Astrocyte of the spinal cord (primary cell): Measurements from ENCODE around the gene POLR2E.

Experiments used
- DNase-seq: peaks from one replicate; pipeline ENCODE4 v3.0.0; 2011; ENCODE audit warnings: low read depth, low spot score
- H3K4me3 ChIP-seq: 2 replicates; pipeline ENCODE4 v1.5.1; 2011; ENCODE audit warnings: low read depth, mild to moderate bottlenecking, low read length, moderate library complexity
- in situ Hi-C: cut with HindIII; loops from 2 replicates; pipeline ENCODE4 v1.10.0; 2017; ENCODE audit warnings: low sequenced_read_pairs
- TF ChIP-seq, protein P1 (sequence below): IDR thresholded peaks from 2 replicates; pipeline ENCODE4 v1.5.1; 2012; ENCODE audit warnings: low read depth, mild to moderate bottlenecking, low read length, inconsistent platforms

The POLR2E gene

DNA sequence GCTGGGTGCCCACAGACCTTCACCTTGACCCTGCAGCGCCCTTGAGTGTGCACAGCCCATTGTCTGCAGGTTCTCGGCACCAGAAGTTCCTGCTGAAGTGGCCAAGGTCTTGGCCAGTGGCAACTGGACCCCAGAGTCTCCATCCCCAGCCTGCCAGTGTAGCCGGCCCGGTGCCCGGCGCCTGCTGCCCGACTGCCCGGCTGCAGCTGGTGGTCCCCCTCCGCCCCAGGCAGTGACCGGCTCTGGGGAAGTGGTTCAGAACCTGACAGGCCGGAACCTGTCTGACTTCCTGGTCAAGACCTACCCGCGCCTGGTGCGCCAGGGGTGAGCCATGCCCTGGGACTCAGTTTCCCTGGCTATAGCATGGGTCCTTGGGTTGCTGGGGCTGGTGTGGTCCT, 40.1 kb downstream of the POLR2E start:
- TF ChIP-seq, protein P1, sequence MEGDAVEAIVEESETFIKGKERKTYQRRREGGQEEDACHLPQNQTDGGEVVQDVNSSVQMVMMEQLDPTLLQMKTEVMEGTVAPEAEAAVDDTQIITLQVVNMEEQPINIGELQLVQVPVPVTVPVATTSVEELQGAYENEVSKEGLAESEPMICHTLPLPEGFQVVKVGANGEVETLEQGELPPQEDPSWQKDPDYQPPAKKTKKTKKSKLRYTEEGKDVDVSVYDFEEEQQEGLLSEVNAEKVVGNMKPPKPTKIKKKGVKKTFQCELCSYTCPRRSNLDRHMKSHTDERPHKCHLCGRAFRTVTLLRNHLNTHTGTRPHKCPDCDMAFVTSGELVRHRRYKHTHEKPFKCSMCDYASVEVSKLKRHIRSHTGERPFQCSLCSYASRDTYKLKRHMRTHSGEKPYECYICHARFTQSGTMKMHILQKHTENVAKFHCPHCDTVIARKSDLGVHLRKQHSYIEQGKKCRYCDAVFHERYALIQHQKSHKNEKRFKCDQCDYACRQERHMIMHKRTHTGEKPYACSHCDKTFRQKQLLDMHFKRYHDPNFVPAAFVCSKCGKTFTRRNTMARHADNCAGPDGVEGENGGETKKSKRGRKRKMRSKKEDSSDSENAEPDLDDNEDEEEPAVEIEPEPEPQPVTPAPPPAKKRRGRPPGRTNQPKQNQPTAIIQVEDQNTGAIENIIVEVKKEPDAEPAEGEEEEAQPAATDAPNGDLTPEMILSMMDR = no peak
- DNase-seq = no peak
- no peak overlapping the region for H3K4me3 ChIP-seq
- in situ Hi-C loops = no loop called here

DNA sequence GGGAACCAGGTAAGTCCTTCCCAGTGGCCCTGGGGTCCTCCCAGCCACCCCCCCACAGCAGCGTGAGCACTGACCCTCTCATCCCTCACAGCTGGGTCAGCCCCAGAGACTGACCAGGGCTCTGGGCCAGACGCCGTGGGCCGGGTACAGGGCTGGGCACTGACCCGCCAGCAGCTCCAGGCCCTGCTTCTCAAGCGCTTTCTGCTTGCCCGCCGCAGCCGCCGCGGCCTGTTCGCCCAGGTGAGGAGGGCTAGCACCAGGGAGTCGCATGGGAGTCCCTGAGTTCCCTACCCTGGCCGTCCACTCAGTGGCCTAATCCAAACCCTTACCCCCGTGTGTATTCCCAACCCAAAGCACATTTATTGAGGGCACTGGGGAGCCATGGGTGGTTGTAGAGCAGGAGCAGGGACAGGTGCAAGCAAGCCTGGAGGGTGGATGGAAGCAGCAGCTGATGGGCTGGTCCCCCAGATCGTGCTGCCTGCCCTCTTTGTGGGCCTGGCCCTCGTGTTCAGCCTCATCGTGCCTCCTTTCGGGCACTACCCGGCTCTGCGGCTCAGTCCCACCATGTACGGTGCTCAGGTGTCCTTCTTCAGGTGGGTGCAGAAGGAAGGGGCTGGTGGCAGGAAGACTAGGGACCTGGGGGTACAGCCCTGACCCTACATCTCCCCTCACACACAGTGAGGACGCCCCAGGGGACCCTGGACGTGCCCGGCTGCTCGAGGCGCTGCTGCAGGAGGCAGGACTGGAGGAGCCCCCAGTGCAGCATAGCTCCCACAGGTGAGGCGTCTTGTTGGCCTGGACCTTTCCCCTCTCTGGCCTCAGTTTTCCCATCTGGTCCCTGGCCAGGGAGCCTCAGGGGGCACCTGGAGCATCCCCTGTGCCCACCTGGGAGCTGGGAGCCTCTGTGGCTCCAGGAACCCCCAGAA, 40.8 kb downstream of the POLR2E start:
- in situ Hi-C loops = no loop called here
- TF ChIP-seq, protein P1 = no peak
- no peak for DNase-seq
- no peak overlapping the region for H3K4me3 ChIP-seq

DNA sequence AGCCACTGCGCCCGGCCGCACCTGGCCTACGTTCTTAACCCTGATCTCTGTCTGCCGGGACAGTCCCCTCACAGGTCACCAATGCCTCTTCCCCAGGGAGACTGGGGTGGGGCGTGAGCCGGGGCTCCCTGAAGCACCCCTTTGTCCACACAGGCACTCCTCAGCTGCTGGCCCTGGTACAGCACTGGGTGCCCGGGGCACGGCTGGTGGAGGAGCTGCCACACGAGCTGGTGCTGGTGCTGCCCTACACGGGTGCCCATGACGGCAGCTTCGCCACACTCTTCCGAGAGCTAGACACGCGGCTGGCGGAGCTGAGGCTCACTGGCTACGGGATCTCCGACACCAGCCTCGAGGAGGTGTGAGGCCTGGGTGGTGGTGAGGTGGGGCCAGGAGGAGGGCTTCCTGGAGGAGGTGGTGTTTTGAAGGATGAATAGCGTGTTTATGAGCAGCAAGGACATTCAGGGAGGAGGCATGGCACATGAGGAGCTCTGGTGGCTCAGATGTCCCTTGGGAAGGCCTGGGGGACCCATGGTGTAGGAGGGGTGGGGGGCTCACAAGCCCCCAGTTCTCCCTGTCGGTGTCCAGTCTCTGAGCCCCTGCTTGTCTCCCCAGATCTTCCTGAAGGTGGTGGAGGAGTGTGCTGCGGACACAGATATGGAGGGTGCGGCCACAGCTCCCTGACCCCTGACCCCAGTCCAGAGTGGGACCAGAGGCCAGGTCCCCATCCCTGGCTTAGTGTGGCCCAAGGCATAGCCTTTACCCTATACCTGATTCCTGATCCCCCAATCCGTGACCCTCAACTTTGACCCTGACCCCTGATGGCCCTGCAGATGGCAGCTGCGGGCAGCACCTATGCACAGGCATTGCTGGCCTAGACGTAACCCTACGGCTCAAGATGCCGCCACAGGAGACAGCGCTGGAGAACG, 41.7 kb downstream of the POLR2E start:
- H3K4me3 ChIP-seq = no peak overlapping the region
- no peak for DNase-seq
- TF ChIP-seq, protein P1 = no peak
- in situ Hi-C loops = no loop called here

DNA sequence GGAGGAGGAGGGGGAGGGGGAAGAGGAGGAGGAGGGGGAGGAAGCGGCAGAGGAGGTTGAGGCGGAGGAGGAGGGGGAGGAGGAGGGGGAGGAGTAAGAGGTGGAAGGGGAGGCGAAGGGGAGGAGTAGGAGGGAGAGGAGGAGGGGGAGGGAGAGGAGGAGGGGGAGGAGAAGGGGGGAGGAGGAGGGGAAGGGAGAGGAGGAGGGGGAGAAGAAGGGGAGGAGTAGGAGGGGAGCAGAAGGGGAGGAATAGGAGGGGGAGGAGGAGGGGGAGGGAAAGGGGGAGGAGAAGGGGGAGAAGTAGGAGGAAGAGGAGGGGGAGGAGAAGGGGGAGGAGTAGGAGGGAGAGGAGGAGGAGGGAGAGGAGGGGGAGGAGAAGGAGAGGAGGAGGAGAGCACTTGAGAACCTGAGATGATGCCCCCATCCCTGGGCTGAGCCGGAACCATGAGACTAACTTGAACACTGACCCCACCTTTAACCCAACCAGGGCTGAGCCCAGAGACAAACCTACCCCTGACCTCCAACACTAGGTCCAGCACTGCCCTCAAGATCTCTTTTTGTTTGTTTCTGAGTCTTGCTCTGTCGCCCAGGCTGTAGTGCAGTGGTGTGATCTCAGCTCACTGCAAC, 42.7 kb downstream of the POLR2E start:
- in situ Hi-C loops = no loop called here
- H3K4me3 ChIP-seq = no peak overlapping the region
- no peak for DNase-seq
- TF ChIP-seq, protein P1 = no peak

DNA sequence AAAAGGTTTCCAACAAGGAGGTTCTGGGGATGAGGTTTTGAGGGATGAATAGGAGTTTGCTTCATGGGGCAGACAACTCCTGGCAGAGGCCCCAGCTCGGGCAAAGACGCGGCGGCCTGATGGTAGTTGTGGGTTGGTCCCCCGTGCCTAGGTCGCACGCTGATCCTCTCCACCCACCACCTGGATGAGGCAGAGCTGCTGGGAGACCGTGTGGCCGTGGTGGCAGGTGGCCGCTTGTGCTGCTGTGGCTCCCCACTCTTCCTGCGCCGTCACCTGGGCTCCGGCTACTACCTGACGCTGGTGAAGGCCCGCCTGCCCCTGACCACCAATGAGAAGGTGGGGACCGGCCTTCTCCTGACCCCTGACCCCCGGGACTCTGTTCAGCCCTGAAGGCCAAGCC, 43.4 kb downstream of the POLR2E start:
- in situ Hi-C loops = no loop called here
- TF ChIP-seq, protein P1 = no peak
- no peak overlapping the region for H3K4me3 ChIP-seq
- no peak for DNase-seq
